Erythroblast (primary cell): ENCODE results near the gene UBA5.

Source experiments
- GATA1 ChIP-seq: IDR thresholded peaks from 2 replicates; pipeline ENCODE4 v1.6.1; 2011; ENCODE audit warnings: low read depth, mild to moderate bottlenecking, control low read depth, low read length, moderate library complexity
- POLR2A ChIP-seq: IDR thresholded peaks from 2 replicates; pipeline ENCODE4 v1.6.1; 2011; ENCODE audit warnings: mild to moderate bottlenecking, low read length

DNA sequence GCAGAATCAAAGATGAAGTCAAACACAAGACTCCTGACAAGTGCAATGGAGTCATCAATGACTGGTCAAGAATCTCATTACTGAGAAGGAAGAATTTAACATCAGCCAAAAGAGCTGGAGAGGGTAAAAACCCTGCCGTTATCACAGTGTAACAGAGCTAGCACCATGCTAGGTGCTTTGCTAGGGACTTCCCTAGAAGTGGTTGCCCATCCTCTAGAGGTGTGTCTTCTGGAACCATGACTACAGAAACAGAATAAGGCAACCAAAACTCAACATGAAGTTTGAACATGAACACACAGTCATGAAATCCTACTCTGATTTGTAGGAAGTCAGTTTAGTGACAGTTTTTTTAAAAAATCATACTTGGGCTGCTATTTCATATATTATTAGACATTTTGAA lies 10.0 kb upstream of the UBA5 start:
- TF ChIP-seq POLR2A (no peak), GATA1 (no peak)
